ENCODE measurements around the gene ZNF160.
"Not testable (repeated sequence)": the region's sequence is repeated elsewhere in the genome, so short reads cannot be mapped to it uniquely, and the experiment has no call there.

ZNF160 gene

DNA sequence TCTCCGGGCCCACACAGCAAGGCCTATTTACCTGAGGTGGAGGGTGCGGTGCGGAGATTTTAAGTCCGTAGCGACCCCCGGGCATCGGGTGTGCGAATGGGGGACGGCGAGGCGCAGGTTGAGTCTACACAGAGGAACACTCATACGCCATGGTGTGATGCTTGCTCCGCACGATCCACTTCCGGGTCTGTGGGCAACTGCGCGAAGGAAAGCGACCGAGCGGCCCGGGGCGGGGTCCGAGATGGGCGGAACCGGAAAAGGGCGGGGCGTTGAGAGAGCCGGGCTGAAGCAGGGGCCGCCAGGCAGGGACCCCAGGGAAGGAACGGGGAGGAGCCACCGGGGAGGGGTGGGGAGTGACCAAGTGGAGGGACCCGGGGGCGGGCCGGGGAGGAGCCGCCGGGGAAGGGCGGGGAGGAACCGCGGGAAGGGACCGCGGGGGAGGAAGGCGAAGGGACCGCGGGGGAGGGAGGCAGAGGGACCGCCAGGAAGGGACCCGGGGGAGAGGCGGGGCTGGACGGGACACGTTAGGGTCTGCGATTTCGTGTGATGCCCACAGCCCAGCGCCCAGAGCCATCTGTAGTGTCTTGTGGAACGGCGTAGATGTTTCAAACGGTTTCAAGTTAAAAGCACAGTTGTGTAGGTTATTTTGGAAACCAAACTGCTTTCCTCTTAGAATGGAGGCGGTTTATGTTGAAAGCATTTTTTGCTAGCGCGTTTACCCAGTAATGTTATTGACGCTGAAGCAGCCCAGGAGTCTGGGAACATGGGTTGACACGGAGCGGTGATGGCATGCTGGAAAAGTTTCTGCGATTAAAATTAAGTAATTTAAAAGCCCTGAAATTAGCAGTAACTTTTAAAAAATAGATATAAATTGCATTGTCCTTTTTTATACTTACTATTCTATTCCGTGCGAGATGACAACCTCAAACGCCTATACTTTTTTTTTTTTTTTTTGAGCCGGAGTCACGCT is at the start of gene ZNF160:
TSS of gene ZNF160 (minus strand) at position 189 of the 970 bp plus-strand sequence. CDS start 17,146 bp downstream, outside the sequence.
- peak; percentile 97 for TF ChIP-seq POLR2A (IDR thresholded peaks at IDR 0.05; ENCODE audit: low read depth, low read length)
- DNase-seq (ENCODE audit: insufficient read length, low spot score) (peak; percentile 100), FAIRE-seq (no peak)

GRCh38 chr19:53147645-53148044 is 44.4 kb upstream of the ZNF160 start:
- TF ChIP-seq POLR2A (IDR thresholded peaks at IDR 0.05; ENCODE audit: low read depth, low read length): no peak
- no peak for FAIRE-seq

DNA sequence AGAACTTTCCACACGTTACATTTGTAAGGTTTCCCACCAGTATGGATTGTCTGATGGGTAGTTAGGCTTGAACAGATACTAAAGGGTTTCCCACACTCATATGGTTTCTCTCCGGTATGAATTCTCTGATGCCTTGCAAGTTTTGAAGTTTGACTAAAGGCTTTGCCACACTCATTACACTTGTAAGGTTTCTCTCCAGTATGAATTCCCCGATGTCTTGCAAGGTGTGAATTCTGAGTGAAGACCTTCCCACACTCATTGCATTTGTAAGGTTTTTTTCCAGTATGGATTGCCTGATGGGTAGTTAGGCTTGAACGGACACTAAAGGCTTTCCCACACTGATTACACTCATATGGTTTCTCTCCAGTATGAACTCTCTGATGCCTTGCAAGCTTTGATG is 37.1 kb upstream of the ZNF160 start:
- FAIRE-seq (no peak), DNase-seq (ENCODE audit: insufficient read length, low spot score) (no peak)
- no peak for TF ChIP-seq POLR2A (IDR thresholded peaks at IDR 0.05; ENCODE audit: low read depth, low read length)

More at GRCh38 chr19:53147645-53148044, 44.4 kb upstream of the ZNF160 start:
- no peak for DNase-seq (ENCODE audit: insufficient read length, low spot score)

DNA sequence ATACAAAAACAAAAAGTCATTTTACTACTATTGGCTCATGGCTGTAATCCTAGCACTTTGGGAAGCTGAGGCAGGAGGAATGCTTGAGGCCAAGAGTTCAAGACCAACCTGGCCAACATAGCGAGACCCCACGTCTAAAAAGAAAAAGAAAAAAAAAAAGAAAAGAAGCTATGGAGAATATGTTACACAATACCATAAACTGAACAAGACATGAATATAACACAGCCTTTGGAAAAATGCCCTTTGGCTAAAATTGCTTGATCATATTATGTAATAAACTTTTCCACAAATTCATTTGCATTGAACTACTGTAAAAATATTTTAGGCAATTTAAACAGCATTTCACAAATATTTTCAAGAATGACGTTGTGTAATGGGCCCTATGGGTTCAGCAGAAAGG is 33.2 kb upstream of the ZNF160 start:
- FAIRE-seq (no peak), DNase-seq (ENCODE audit: insufficient read length, low spot score) (no peak)
- no peak for TF ChIP-seq POLR2A (IDR thresholded peaks at IDR 0.05; ENCODE audit: low read depth, low read length)

GRCh38 chr19:53132141-53132991 is 29.1 kb upstream of the ZNF160 start, which contains the start of gene ZNF415:
Gene ZNF415, minus strand, starts transcription at chr19:53132910. Its CDS starts 10,234 bp downstream, at chr19:53122676.
- peak; percentile 65 for FAIRE-seq
- peak; percentile 95 for DNase-seq (ENCODE audit: insufficient read length, low spot score)

DNA sequence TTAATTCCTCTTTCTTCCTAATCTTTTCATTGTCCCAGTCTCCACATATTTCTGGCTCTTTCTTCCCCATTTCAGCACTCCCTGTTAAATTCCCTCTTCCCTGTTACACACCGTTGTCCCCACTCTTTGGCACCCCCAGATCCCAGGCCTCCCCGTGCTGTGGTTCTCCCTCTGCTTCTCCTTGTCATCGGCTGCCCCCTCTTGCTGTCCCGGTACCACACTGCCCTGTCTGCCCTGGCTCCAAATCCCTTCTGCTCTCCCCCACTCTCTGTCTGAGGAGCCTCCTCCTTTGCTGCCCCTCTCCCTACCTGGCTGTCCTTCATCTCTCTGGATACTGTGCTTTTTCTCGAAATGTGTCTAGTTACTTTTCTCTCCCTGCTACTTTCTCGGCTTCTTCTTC is 28.5 kb upstream of the ZNF160 start:
- FAIRE-seq: no peak
- TF ChIP-seq POLR2A (IDR thresholded peaks at IDR 0.05; ENCODE audit: low read depth, low read length): no peak
- no peak for DNase-seq (ENCODE audit: insufficient read length, low spot score)

More at GRCh38 chr19:53132141-53132991, 29.1 kb upstream of the ZNF160 start, which contains the start of gene ZNF415:
- TF ChIP-seq POLR2A (IDR thresholded peaks at IDR 0.05; ENCODE audit: low read depth, low read length): peak; percentile 86

- FAIRE-seq: no peak
- no peak for TF ChIP-seq POLR2A (IDR thresholded peaks at IDR 0.05; ENCODE audit: low read depth, low read length)
- no peak for DNase-seq (ENCODE audit: insufficient read length, low spot score)
Measured at GRCh38 chr19:53131085-53131590, 27.9 kb upstream of the ZNF160 start.

- FAIRE-seq (no peak), DNase-seq (ENCODE audit: insufficient read length, low spot score) (no peak)
- TF ChIP-seq POLR2A (IDR thresholded peaks at IDR 0.05; ENCODE audit: low read depth, low read length): no peak
Measured at GRCh38 chr19:53130506-53130905, 27.3 kb upstream of the ZNF160 start.

DNA sequence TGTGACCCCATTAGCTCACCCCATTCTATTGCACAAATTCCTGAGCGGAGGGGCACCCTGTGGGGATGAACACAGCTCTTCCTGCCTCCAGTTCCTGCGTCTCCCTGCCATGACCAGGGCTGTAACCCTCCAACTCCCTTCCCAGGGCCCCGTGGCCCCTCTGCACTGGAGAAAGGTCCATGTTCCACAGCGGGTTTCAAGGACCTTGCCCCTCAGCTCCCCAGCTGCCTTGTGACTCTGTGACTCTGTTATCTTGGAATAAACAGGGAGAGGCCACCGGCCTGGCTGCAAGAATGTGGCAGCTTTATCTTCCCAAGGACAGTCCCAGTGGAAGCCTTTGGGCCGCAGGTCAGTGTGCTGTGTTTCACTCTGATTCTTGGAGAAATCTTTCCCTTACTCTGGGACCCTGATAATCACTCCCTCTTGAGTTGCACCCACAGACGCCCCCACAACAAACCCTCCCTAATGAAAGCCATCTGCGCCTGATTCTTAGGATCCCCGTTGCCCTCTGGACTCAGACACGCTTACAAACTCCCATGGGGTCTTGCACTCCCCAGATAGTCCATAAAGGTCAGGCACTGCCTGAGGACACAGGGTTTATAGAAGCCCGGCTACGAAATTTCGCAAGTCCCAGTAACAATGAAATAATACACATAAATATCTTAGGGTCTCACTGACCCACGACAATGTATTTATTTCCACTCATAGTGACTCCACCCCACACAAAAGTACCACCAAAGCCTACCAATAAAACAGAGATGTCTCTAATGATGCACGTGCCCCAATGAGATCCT is 23.7 kb upstream of the ZNF160 start:
- DNase-seq (ENCODE audit: insufficient read length, low spot score); FAIRE-seq: not testable (repeated sequence)

DNA sequence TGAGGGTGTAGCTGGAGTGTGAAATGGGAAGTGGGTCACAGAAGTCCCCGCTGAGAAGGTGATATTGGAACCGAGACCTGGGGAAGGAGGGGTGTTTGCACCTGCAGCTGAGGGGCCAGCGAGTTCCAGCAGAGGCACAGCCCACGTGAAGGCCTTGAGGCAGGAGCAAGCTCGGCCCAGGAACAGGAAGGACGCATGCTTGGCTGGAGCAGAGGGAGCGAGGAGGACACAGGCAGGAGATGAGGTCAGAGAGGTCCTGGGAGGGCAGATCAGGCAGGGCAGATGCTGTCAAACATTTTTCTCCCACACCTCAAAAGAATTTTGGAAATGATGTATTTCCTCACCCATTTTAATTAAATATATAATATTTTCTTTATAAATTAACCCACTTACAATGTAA is 20.2 kb upstream of the ZNF160 start:
- TF ChIP-seq POLR2A (IDR thresholded peaks at IDR 0.05; ENCODE audit: low read depth, low read length): no peak
- DNase-seq (ENCODE audit: insufficient read length, low spot score) (no peak), FAIRE-seq (no peak)

DNA sequence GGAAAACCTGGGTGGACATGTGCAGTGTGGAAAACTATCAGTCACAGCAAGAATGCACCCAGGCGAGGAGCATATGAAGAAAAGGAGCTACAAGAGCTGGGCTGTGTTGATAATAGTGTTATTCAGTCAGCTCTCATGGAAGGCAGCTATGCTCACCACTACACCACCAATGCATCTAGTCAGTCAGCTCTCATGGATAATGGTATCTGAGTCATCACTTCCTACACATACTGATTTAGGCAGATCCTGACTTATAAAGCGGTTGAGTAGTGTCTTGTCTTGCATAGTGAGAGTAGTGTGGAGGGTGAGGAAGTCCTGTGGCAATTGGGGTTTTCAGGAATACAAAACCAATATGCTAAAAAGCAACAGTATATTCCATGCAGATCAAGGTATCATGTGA is 9.1 kb upstream of the ZNF160 start:
- FAIRE-seq (peak; percentile 64), DNase-seq (ENCODE audit: insufficient read length, low spot score) (peak; percentile 38)
- no peak for TF ChIP-seq POLR2A (IDR thresholded peaks at IDR 0.05; ENCODE audit: low read depth, low read length)

- DNase-seq (ENCODE audit: insufficient read length, low spot score) (no peak), FAIRE-seq (no peak)
- TF ChIP-seq POLR2A (IDR thresholded peaks at IDR 0.05; ENCODE audit: low read depth, low read length): no peak
Measured at GRCh38 chr19:53109527-53109926, 6.3 kb upstream of the ZNF160 start.

- DNase-seq (ENCODE audit: insufficient read length, low spot score): peak; percentile 35
- no peak for FAIRE-seq
- peak; percentile 42 for TF ChIP-seq POLR2A (IDR thresholded peaks at IDR 0.05; ENCODE audit: low read depth, low read length)
Measured at GRCh38 chr19:53102756-53103233, 427 bp downstream of the ZNF160 start.
